ENCODE measurements around the gene CREB5. TPM values are rescaled to one million over a fixed set of nuclear protein-coding genes. Genes with fewer than 3 reads are reported as not detected.

The CREB5 gene
- total and polyA plus RNA-seq, 2 experiments from 2014 or later, result 2.4 to 4.4 TPM

DNA sequence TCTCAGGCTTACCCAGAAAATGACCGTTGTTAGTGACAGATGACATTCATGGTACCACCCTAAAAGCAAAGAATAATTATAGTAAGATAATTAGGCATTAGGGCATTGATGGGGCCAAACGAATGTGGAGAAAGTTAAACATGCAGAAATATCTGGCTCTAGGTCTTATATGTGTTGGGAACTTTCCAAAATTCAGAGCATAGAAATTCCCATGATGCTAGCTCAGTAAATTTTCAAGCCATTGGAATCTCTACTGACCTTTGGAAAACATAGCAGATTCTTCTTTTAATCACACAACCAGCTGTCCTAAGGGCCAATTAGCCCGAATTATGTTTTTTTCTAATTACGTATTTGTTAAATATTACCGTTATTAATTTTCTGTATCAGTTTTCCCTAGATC, 136.1 kb downstream of the CREB5 start:
- no peak overlapping the region for H2AFZ ChIP-seq
- H3K36me3 Mint-ChIP-seq (ENCODE audit: low read depth), result no peaks in the 10 kb centered on the region
- H4K20me1 ChIP-seq (replicated peaks; ENCODE audit: insufficient read depth), result no peaks in the 10 kb centered on the region
- no peak overlapping the region for H3K4me2 ChIP-seq
- H3K4me3 Mint-ChIP-seq, result no peak overlapping the region
- no peak overlapping the region for H3K27ac ChIP-seq (ENCODE audit: low read depth)
- H3K9me2 ChIP-seq (ENCODE audit: insufficient read depth), result peaks cover 11% of the 10 kb centered on the region; the same call in 1 of the 2 replicates
- DNase-seq (ENCODE audit: low spot score) (no peak), ATAC-seq (no peak)
- no peaks in the 10 kb centered on the region for H3K4me1 ChIP-seq (ENCODE audit: insufficient read depth)
- no peak overlapping the region for H3K4me3 ChIP-seq
- TF ChIP-seq CREB1 (CRISPR knock-in tag; IDR thresholded peaks at IDR 0.05; ENCODE audit: low read depth) (no peak), POLR2AphosphoS5 (IDR thresholded peaks at IDR 0.05; ENCODE audit: low read depth) (no peak), ETS1 (IDR thresholded peaks at IDR 0.05) (no peak), REST (IDR thresholded peaks at IDR 0.05; ENCODE audit: unreplicated experiment) (no peak), CTCF (conservative IDR thresholded peaks at IDR 0.05; ENCODE audit: low read depth in 2 of 2) (no peak), NANOG (IDR thresholded peaks at IDR 0.05; ENCODE audit: borderline replicate concordance) (no peak), EZH2phosphoT487 (IDR thresholded peaks at IDR 0.05; ENCODE audit: unreplicated experiment) (no peak), ZNF331 (CRISPR knock-in tag; IDR thresholded peaks at IDR 0.05; ENCODE audit: low read depth) (no peak), ZNF114 (CRISPR knock-in tag; IDR thresholded peaks at IDR 0.05) (no peak), EZH2 (IDR thresholded peaks at IDR 0.05; ENCODE audit: low read depth, unreplicated experiment) (no peak), JUNB (IDR thresholded peaks at IDR 0.05; ENCODE audit: unreplicated experiment) (no peak), STAT1 (IDR thresholded peaks at IDR 0.05; ENCODE audit: unreplicated experiment) (no peak)
- TF ChIP-seq, protein P1, sequence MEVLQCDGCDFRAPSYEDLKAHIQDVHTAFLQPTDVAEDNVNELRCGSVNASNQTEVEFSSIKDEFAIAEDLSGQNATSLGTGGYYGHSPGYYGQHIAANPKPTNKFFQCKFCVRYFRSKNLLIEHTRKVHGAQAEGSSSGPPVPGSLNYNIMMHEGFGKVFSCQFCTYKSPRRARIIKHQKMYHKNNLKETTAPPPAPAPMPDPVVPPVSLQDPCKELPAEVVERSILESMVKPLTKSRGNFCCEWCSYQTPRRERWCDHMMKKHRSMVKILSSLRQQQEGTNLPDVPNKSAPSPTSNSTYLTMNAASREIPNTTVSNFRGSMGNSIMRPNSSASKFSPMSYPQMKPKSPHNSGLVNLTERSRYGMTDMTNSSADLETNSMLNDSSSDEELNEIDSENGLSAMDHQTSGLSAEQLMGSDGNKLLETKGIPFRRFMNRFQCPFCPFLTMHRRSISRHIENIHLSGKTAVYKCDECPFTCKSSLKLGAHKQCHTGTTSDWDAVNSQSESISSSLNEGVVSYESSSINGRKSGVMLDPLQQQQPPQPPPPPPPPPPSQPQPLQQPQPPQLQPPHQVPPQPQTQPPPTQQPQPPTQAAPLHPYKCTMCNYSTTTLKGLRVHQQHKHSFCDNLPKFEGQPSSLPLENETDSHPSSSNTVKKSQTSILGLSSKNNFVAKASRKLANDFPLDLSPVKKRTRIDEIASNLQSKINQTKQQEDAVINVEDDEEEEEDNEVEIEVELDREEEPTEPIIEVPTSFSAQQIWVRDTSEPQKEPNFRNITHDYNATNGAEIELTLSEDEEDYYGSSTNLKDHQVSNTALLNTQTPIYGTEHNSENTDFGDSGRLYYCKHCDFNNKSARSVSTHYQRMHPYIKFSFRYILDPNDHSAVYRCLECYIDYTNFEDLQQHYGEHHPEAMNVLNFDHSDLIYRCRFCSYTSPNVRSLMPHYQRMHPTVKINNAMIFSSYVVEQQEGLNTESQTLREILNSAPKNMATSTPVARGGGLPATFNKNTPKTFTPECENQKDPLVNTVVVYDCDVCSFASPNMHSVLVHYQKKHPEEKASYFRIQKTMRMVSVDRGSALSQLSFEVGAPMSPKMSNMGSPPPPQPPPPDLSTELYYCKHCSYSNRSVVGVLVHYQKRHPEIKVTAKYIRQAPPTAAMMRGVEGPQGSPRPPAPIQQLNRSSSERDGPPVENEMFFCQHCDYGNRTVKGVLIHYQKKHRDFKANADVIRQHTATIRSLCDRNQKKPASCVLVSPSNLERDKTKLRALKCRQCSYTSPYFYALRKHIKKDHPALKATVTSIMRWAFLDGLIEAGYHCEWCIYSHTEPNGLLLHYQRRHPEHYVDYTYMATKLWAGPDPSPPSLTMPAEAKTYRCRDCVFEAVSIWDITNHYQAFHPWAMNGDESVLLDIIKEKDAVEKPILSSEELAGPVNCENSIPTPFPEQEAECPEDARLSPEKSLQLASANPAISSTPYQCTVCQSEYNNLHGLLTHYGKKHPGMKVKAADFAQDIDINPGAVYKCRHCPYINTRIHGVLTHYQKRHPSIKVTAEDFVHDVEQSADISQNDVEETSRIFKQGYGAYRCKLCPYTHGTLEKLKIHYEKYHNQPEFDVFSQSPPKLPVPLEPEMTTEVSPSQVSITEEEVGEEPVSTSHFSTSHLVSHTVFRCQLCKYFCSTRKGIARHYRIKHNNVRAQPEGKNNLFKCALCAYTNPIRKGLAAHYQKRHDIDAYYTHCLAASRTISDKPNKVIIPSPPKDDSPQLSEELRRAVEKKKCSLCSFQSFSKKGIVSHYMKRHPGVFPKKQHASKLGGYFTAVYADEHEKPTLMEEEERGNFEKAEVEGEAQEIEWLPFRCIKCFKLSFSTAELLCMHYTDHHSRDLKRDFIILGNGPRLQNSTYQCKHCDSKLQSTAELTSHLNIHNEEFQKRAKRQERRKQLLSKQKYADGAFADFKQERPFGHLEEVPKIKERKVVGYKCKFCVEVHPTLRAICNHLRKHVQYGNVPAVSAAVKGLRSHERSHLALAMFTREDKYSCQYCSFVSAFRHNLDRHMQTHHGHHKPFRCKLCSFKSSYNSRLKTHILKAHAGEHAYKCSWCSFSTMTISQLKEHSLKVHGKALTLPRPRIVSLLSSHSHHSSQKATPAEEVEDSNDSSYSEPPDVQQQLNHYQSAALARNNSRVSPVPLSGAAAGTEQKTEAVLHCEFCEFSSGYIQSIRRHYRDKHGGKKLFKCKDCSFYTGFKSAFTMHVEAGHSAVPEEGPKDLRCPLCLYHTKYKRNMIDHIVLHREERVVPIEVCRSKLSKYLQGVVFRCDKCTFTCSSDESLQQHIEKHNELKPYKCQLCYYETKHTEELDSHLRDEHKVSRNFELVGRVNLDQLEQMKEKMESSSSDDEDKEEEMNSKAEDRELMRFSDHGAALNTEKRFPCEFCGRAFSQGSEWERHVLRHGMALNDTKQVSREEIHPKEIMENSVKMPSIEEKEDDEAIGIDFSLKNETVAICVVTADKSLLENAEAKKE (CRISPR knock-in tag; IDR thresholded peaks at IDR 0.05), result no peak
- H3K27ac Mint-ChIP-seq, result no peak overlapping the region
- H3K36me3 ChIP-seq (ENCODE audit: insufficient read depth), result peaks cover 5% of the 10 kb centered on the region; the same call in 1 of the 2 replicates
- peaks cover 7% of the 10 kb centered on the region for H3K4me1 Mint-ChIP-seq
- no peaks in the 10 kb centered on the region for H3K27me3 Mint-ChIP-seq (ENCODE audit: insufficient read depth, low read depth, poor library complexity)
- H3K9me3 Mint-ChIP-seq, result peaks cover 12% of the 10 kb centered on the region; the same call in 2 of the 3 replicates
- no peaks in the 10 kb centered on the region for H3K27me3 ChIP-seq (ENCODE audit: insufficient read depth)
- no peaks in the 10 kb centered on the region for H3K79me2 ChIP-seq (replicated peaks; ENCODE audit: insufficient read depth)
- no peaks in the 10 kb centered on the region for H3F3A ChIP-seq (replicated peaks; ENCODE audit: low read depth)
